Immature natural killer cell (primary cell): ENCODE data around the gene BACH1. TPM values are rescaled to one million over a fixed set of nuclear protein-coding genes. Genes with fewer than 3 reads are reported as not detected.
"Not testable (repeated sequence)": the region's sequence is repeated elsewhere in the genome, so short reads cannot be mapped to it uniquely, and the experiment has no call there.

ENCODE experiments used
- DNase-seq, 3 donors: peaks; one replicate each; pipeline ENCODE4 v3.0.0; 2022; ENCODE audit warnings: mixed read lengths in 1 of 3
- H3K27ac Mint-ChIP-seq, 6 donors: one replicate each; pipeline ENCODE4 v1.8.0; 2020; ENCODE audit warnings: mixed read lengths in 6 of 6, mild to moderate bottlenecking in 5 of 6, inconsistent platforms in 4 of 6, moderate library complexity in 3 of 6
- H3K27me3 Mint-ChIP-seq, 3 donors: one replicate each; pipeline ENCODE4 v1.8.0; 2020 to 2021; ENCODE audit warnings: low read depth in 3 of 3, mild to moderate bottlenecking in 3 of 3, mixed read lengths in 3 of 3, moderate library complexity in 3 of 3, inconsistent platforms in 1 of 3
- H3K36me3 Mint-ChIP-seq, 3 donors: one replicate each; pipeline ENCODE4 v1.8.0; 2020; ENCODE audit warnings: mixed read lengths in 3 of 3, inconsistent platforms in 2 of 3, mild to moderate bottlenecking in 2 of 3
- H3K4me1 Mint-ChIP-seq, 2 donors: one replicate each; pipeline ENCODE4 v1.8.0; 2020; ENCODE audit warnings: inconsistent platforms in 2 of 2, mild to moderate bottlenecking in 2 of 2, mixed read lengths in 2 of 2, moderate library complexity in 1 of 2
- H3K4me3 Mint-ChIP-seq, 5 donors: one replicate each; pipeline ENCODE4 v1.8.0; 2020; ENCODE audit warnings: mild to moderate bottlenecking in 5 of 5, mixed read lengths in 5 of 5, inconsistent platforms in 3 of 5, moderate library complexity in 3 of 5
- H3K9me3 Mint-ChIP-seq, 6 donors: one replicate each; pipeline ENCODE4 v1.8.0; 2020; ENCODE audit warnings: mild to moderate bottlenecking in 6 of 6, mixed read lengths in 6 of 6, inconsistent platforms in 4 of 6, moderate library complexity in 3 of 6
- polyA plus RNA-seq, 3 donors: library from polyadenylated mRNA; unstranded; fragments of 300-500 nt; fragmentation: Illumina TruSeq; gene quantifications; one replicate each; pipeline ENCODE4 v1.2.3, GENCODE V29; 2021

Gene BACH1
- polyA plus RNA-seq, 3 donors from 2014 or later = 10.1 to 30.2 (median 17.4) TPM

DNA sequence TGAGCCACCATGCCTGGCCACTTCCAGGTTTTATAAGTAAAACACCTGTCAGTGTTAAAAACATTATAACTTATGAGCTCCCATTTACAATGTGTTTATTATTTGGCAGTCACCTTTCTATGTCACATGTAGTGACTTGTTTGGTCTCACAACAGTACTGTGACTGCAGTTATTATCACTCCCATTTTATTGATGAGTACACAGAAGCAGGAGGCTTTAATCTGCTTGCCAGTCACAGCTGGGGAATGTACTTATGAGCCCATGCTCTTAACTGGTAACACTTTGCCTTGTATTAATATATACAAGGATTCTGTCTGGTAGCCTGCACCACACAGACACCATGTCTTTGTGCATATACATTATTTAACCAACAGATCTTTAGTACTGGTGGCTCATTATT lies 31.1 kb upstream of the BACH1 start:
- Mint-ChIP-seq H3K27me3 (peaks cover 0 to 20% (median 0%) of the 10 kb centered on the region in 3 donors), H3K27ac (no peak overlapping the region), H3K4me1 (no peaks in the 10 kb centered on the region), H3K4me3 (no peak overlapping the region), H3K9me3 (no peaks in the 10 kb centered on the region), H3K36me3 (no peaks in the 10 kb centered on the region)
- no peak for DNase-seq

DNA sequence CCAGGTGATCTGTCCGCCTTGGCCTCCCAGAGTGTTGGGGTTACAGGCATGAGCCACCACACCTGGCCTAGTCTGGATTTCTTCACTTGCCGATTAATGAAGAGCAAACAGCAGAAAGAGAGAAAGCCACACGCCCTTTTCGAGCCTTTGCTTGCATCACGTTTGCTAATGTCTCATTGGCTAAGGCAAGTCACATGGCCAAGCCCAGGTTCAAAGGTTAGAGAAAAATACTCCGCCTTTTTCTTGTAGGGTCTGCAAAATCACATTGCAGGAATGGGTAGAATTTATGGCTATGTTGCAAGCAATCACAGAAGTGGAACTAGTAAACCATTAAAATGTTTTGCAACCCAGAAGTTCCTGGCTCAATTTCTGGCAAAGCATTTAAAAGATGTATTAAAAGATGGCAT lies 26.8 kb upstream of the BACH1 start:
- H3K4me3 Mint-ChIP-seq = no peak overlapping the region
- no peaks in the 10 kb centered on the region for H3K4me1 Mint-ChIP-seq
- H3K27ac Mint-ChIP-seq = no peak overlapping the region
- H3K36me3 Mint-ChIP-seq = no peaks in the 10 kb centered on the region
- no peak for DNase-seq
- H3K9me3 Mint-ChIP-seq = no peaks in the 10 kb centered on the region
- H3K27me3 Mint-ChIP-seq = peaks cover 0 to 15% (median 0%) of the 10 kb centered on the region in 3 donors

DNA sequence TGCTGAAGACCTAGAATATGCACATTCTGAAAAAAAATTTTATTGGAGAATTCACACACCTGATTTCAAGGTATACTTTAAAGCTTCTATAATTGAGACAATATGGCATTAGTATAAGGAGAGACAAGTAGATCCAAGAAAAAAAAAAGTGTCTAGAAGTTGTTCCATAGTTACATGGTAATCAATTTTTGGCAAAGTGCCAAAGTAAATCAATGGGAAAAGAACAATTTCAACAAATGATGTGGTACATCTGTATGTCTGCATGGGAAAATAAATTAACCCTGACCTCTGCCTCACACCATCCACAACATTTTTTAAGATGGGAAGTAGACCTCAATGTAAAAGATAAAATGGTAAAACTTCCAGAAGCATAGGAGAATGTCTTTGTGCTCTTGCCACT lies 21.3 kb upstream of the BACH1 start:
- H3K4me3 Mint-ChIP-seq = no peak overlapping the region
- no peaks in the 10 kb centered on the region for H3K9me3 Mint-ChIP-seq
- no peak overlapping the region for H3K27ac Mint-ChIP-seq
- H3K4me1 Mint-ChIP-seq = no peaks in the 10 kb centered on the region
- no peak for DNase-seq
- H3K27me3 Mint-ChIP-seq = peaks cover 0 to 15% (median 3%) of the 10 kb centered on the region in 3 donors
- peaks cover 0 to 3% (median 0%) of the 10 kb centered on the region in 3 donors for H3K36me3 Mint-ChIP-seq

DNA sequence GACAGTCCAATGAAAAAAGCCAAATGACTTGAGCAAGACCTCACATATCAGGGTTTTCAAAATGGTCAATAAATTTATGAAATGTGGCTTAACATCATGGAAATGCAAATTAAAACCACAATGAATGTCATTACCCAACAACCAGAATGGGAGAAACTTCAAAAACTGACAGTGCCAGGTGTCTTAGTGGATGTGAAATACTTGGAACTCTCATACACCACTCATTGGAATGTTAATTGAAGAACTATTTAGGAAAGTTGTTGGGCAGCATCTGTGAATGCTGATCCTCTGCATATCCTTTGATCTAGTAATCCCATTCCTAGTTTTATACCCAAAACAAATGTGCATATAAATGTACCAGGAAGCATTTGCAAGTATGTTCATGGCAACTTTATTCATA lies 19.2 kb upstream of the BACH1 start:
- no peak overlapping the region for H3K27ac Mint-ChIP-seq
- peaks cover 0 to 15% (median 5%) of the 10 kb centered on the region in 3 donors for H3K27me3 Mint-ChIP-seq
- peaks cover 0 to 3% (median 0%) of the 10 kb centered on the region in 3 donors for H3K36me3 Mint-ChIP-seq
- no peaks in the 10 kb centered on the region for H3K9me3 Mint-ChIP-seq
- DNase-seq = no peak
- no peak overlapping the region for H3K4me3 Mint-ChIP-seq
- H3K4me1 Mint-ChIP-seq = no peaks in the 10 kb centered on the region

DNA sequence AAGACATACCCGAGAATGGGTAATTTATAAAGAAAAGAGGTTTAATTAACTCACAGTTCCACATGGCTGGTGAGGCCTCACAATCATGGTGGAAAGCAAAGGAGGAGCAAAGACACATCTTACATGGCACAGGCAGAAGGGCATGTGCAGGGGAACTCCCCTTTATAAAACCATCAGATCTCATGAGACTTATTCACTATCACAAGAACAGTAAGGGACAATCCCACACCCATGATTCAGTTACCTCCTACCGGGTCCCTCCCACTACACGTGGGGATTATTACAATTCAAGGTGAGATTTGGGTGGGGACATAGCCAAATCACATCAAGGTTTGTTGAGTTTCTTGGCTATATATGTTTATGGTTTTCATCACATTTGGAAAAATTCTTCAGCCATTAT lies 16.9 kb upstream of the BACH1 start:
- H3K4me3 Mint-ChIP-seq, DNase-seq, H3K27ac Mint-ChIP-seq, H3K36me3 Mint-ChIP-seq, H3K4me1 Mint-ChIP-seq, H3K9me3 Mint-ChIP-seq: not testable (repeated sequence)
- H3K27me3 Mint-ChIP-seq = peaks cover 0 to 13% (median 5%) of the 10 kb centered on the region in 3 donors

DNA sequence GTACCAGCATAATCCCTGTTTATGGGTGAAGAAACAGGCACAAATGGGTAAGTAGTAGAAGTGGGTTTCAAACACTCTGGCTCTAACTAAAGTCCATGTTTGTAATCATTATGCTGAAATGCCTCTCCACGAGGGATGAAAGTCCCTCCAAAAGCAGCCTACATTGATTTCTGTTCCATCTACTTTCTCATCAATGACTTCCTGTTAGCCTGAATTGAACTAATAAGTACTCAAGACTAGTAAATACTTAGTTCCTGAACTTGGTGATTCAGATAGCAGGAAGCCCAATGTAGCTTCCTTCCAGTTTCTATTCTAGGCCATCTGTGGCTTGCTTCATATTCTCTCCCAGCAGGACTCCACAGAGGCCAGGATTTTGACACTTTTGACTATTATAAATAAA lies 11.3 kb upstream of the BACH1 start:
- Mint-ChIP-seq H3K36me3 (no peaks in the 10 kb centered on the region), H3K27me3 (peaks cover 2 to 4% (median 3%) of the 10 kb centered on the region in 3 donors), H3K4me3 (no peak overlapping the region), H3K4me1 (no peaks in the 10 kb centered on the region), H3K9me3 (peaks cover 0 to 2% (median 0%) of the 10 kb centered on the region in 6 donors), H3K27ac (no peak overlapping the region)
- no peak for DNase-seq

DNA sequence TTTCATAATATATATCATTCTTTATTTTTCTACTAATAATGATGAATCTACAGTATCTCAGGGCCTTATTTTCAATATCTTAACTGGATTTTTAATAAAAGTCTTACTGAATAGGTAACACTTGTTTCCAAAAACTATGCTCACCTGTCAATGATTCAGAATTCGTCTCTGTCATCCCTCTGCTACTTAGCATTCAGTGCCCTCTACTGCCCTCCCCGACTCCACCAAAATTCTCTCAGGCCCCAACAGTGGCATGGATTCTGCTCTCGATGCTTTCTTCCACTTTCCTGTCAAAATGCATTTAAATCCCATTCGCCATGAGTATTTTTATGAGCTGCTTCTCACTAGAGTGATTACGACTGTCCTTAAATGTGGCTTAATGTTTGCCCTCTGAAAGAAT lies 10.5 kb upstream of the BACH1 start:
- H3K9me3 Mint-ChIP-seq = peaks cover 0 to 2% (median 0%) of the 10 kb centered on the region in 6 donors
- H3K27me3 Mint-ChIP-seq = peaks cover 2 to 4% (median 3%) of the 10 kb centered on the region in 3 donors
- no peaks in the 10 kb centered on the region for H3K36me3 Mint-ChIP-seq
- no peak overlapping the region for H3K4me3 Mint-ChIP-seq
- DNase-seq = no peak
- H3K4me1 Mint-ChIP-seq = no peaks in the 10 kb centered on the region
- H3K27ac Mint-ChIP-seq = no peak overlapping the region

DNA sequence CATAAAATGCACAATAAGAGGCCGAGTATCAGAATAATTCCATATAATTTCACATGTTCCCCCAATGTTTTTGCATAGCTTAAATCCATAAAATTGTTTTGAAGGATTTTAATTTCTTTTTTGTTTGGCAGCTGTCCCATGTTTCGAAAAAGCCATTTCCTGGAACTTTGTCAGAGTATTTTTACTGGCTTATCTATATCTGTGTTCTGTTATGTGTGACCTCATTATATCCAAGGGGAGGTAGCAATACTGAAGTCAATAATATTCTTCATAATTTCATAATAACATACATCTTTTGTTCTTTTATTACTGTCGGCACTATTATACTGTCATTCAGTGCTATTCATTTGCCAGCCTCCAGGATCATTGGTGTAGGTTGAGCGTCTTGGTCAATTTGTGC lies 9.4 kb upstream of the BACH1 start:
- Mint-ChIP-seq H3K36me3 (no peaks in the 10 kb centered on the region), H3K27ac (no peak overlapping the region), H3K9me3 (peaks cover 0 to 2% (median 0%) of the 10 kb centered on the region in 6 donors), H3K4me1 (no peaks in the 10 kb centered on the region), H3K27me3 (peaks cover 2 to 4% (median 3%) of the 10 kb centered on the region in 3 donors), H3K4me3 (no peak overlapping the region)
- no peak for DNase-seq

DNA sequence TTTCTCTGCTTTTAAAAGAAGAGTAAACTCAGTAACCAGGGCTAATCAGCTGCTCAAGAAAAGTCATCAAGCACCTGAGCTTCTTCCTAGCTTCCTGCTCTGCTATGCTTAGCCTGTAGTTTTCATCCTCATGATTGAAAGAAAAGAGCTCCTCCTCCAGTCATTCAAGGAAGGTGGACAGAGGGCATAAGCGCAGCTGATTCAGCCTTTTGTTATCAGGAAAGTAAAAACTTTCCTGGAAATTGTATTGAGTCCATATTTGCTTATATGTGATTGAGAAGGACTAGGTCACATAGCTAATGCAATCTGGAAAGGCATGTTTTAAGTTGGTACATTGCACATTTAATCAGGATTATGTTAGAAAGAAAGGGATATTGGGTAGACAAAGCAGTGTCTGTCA lies 8.5 kb upstream of the BACH1 start:
- Mint-ChIP-seq H3K27ac (no peak overlapping the region), H3K4me1 (no peaks in the 10 kb centered on the region), H3K9me3 (peaks cover 0 to 1% (median 0%) of the 10 kb centered on the region in 6 donors), H3K4me3 (no peak overlapping the region), H3K27me3 (peaks cover 3 to 4% (median 4%) of the 10 kb centered on the region in 3 donors), H3K36me3 (no peaks in the 10 kb centered on the region)
- no peak for DNase-seq

DNA sequence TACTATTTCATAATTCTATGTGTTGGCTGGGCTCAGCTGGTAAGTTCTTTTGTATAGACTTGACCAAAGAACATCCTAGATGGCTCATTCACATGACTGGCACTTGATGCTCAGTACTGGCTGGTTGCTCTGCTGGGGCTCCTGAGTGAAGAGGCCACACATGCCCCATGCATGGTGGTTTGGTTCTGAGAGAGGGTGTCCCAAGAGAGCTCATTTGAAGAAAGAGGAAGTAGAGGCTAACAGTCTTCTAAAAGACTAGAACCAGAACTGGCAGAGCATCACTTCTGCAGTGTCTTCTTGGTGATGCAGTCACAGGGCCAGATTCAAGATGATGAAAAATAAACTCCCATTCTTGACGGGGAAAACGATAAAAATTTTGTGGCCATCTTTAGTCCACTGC lies 5.2 kb upstream of the BACH1 start:
- DNase-seq = no peak
- Mint-ChIP-seq H3K27me3 (peaks cover 3 to 9% (median 4%) of the 10 kb centered on the region in 3 donors), H3K4me1 (peaks cover 4 to 7% of the 10 kb centered on the region in 2 donors), H3K9me3 (no peaks in the 10 kb centered on the region), H3K4me3 (no peak overlapping the region), H3K27ac (no peak overlapping the region), H3K36me3 (no peaks in the 10 kb centered on the region)

DNA sequence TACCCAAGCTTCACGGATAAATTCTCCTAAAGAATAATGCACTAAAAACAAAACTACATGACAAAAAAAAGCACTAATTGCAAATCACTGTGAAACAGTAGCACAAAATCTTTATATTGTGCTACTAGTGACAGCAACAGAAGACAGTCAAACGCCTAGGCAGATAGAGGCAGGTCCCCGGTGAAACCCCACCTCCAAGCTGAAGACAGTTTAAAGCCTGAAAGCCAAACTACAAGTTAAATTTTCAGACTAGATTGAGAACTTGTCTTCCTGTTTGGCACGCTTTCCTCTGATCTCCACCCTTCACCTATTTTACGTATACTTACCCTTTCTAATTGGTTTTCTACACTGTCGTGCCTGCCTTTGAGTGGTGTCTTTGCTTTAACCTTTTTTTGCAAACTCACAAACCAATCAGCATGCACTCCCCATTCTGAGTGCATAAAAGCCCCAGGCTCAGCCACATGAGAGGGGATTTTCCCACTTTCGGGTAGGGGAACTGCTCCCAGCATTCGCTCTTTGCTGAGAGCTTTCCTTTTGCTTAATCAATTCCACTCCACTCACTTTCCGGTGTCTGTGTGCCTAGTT lies 3.6 kb upstream of the BACH1 start:
- no peak overlapping the region for H3K4me3 Mint-ChIP-seq

DNA sequence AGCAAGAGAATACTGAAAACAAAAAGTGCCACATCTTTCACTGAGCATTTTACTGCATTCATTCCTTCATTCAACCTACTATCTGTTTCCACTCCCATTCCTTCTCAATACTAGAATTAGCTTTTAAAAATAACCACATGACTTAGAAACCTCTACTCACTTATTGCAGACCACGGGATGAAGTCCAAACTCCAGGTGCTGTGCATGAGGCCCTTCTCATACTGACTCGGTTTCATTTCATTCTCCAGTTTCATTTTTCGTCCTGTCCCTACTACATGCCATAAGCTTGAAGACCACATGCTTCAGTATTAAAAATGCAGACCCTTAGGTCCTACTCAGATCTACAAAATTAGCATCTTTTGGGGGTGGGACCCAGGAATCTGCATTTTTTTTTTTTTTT lies 2.3 kb upstream of the BACH1 start:
- no peak for DNase-seq
- Mint-ChIP-seq H3K4me3 (no peak overlapping the region), H3K36me3 (no peaks in the 10 kb centered on the region), H3K4me1 (peaks cover 25 to 29% of the 10 kb centered on the region in 2 donors), H3K27ac (peak overlapping the region in 2 of 6 donors; percentile 42 to 55), H3K27me3 (peaks cover 6 to 21% (median 7%) of the 10 kb centered on the region in 3 donors), H3K9me3 (no peaks in the 10 kb centered on the region)

More for the DNA sequence above, 3.6 kb upstream of the BACH1 start:
- no peaks in the 10 kb centered on the region for H3K36me3 Mint-ChIP-seq
- no peak overlapping the region for H3K27ac Mint-ChIP-seq
- H3K27me3 Mint-ChIP-seq = peaks cover 7 to 17% (median 8%) of the 10 kb centered on the region in 3 donors
- no peak for DNase-seq
- peaks cover 14 to 17% of the 10 kb centered on the region in 2 donors for H3K4me1 Mint-ChIP-seq
- H3K9me3 Mint-ChIP-seq = no peaks in the 10 kb centered on the region

DNA sequence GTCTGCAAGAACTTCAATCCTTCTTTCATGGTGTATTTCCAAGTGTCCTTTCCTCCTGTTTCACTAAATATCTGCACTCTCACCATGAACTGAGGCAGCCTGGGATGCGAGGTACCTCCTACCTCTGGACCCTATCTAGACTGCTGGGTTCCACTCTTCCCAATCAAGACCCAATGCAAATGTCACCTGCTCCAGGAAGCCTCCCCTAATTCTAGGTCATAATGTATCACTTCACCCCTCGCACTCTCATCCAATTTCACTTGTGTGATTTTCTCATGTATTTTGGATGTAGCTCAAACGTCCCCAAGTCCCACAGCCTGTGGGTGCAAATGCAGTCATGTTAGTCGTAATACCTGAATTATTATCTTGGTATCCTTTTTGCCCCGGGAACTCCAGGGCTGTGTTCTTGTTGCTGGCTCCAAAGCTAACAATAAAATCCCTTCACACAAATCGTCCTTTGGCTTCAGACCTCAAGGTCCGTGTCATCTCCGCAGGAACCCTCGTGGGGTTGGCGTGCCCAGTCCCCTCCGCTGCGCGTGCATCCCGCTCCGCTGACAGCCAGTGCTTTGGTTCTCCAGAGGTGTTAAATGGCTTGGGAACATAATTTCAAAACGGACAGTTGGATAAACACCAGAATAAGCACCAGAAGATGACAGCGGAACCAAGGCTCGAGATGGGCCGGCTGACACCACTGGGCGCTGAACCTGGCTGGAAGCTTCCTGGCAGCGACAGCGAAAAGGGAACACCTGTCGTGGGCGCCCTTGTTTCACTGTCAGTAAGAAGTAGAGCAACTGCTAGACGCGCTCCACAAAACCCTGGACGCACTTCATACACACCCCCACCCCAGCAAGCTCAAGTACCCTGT lies 1.0 kb upstream of the BACH1 start:
- H3K4me1 Mint-ChIP-seq = peaks cover 38 to 42% of the 10 kb centered on the region in 2 donors
- peaks cover 4 to 21% (median 5%) of the 10 kb centered on the region in 3 donors for H3K27me3 Mint-ChIP-seq
- no peak for DNase-seq
- no peaks in the 10 kb centered on the region for H3K36me3 Mint-ChIP-seq
- H3K9me3 Mint-ChIP-seq = no peaks in the 10 kb centered on the region
- H3K27ac Mint-ChIP-seq = peak overlapping the region; percentile 2 to 69 (median 44)
- peak overlapping the region; percentile 19 to 63 (median 43) for H3K4me3 Mint-ChIP-seq
